Upper lobe of left lung (tissue), 6 donors: ENCODE measurements around the gene KARS1. TPM values are rescaled to one million over a fixed set of nuclear protein-coding genes. Genes with fewer than 3 reads are reported as not detected.

ENCODE experiments used
- ATAC-seq, 2 donors: fragments of 200-7000 bp; cut with Tn5 transposase; one replicate each; pipeline ENCODE4 v1.9.1; 2022; ENCODE audit warnings: mild to moderate bottlenecking in 2 of 2, moderate library complexity in 2 of 2; ENCODE audit not compliant: low FRiP score in 2 of 2
- DNase-seq, 2 donors: peaks; one replicate each; pipeline ENCODE4 v3.0.0-alpha.2; 2019 to 2020
- H3K27ac ChIP-seq, 4 donors: fragments of 200-600 bp; sonication (generic); one replicate each; pipeline ENCODE4 v1.5.1; 2016 to 2019
- H3K27me3 ChIP-seq, 4 donors: fragments of 200-600 bp; sonication (generic); one replicate each; pipeline ENCODE4 v1.5.1; 2017 to 2019
- H3K36me3 ChIP-seq, 4 donors: fragments of 200-600 bp; sonication (generic); one replicate each; pipeline ENCODE4 v1.5.1; 2016 to 2019
- H3K4me1 ChIP-seq, 4 donors: fragments of 200-600 bp; sonication (generic); one replicate each; pipeline ENCODE4 v1.5.1; 2018 to 2019
- H3K4me3 ChIP-seq, 4 donors: fragments of 200-600 bp; sonication (generic); one replicate each; pipeline ENCODE4 v1.5.1; 2017 to 2019; ENCODE audit warnings: mild to moderate bottlenecking in 2 of 4, moderate library complexity in 1 of 4
- H3K9me3 ChIP-seq, 4 donors: fragments of 200-600 bp; sonication (generic); one replicate each; pipeline ENCODE4 v1.5.1; 2018 to 2019
- EP300 ChIP-seq, 4 donors: sonication (generic); formaldehyde crosslinking; IDR thresholded peaks; one replicate each; pipeline ENCODE4 v1.5.1; 2017; ENCODE audit warnings: antibody characterized with exemption in 4 of 4, control low read depth in 2 of 4
- POLR2A ChIP-seq, 4 donors: fragments of 450-650 bp; IDR thresholded peaks; one replicate each; pipeline ENCODE4 v1.5.1; 2016 to 2017; ENCODE audit warnings: antibody characterized with exemption in 4 of 4, mild to moderate bottlenecking in 2 of 4
- POLR2AphosphoS5 ChIP-seq, 2 donors: sonication (generic); formaldehyde crosslinking; IDR thresholded peaks; one replicate each; pipeline ENCODE4 v1.5.1; 2017; ENCODE audit warnings: antibody characterized with exemption in 2 of 2
- WGBS, 2 donors: methylation state at CpG; one replicate each; pipeline ENCODE4 v1.1.5; 2017 to 2018; 5-methylcytosine and 5-hydroxymethylcytosine counted together
- total RNA-seq, 6 donors: library from RNA; depleted of rRNA in 4 of 6; stranded (reverse); fragments of >200 nt in 4 of 6; gene quantifications; one replicate each; pipeline versions ENCODE4 v1.1.0 to v1.2.1, GENCODE V29; 2016 to 2021
- TF ChIP-seq, protein P1 (sequence below), 6 experiments: fragments of 450-650 bp in 4 of 6; fragments of 200-600 bp in 2 of 6; sonication (generic) in 2 of 6; IDR thresholded peaks; one replicate each; pipeline ENCODE4 v1.5.1; 2016 to 2019; ENCODE audit warnings: antibody characterized with exemption in 6 of 6
- donor health status: DM: no; HTN: no; CAD: no; lungs with moderate emphysema.
- donor health status: DM: no; HTN: yes; CAD: no; lungs with severe emphysema.

The KARS1 gene
- total RNA-seq, 6 donors from 2014 or later = 59.4 to 94.2 (median 86.3) TPM

DNA sequence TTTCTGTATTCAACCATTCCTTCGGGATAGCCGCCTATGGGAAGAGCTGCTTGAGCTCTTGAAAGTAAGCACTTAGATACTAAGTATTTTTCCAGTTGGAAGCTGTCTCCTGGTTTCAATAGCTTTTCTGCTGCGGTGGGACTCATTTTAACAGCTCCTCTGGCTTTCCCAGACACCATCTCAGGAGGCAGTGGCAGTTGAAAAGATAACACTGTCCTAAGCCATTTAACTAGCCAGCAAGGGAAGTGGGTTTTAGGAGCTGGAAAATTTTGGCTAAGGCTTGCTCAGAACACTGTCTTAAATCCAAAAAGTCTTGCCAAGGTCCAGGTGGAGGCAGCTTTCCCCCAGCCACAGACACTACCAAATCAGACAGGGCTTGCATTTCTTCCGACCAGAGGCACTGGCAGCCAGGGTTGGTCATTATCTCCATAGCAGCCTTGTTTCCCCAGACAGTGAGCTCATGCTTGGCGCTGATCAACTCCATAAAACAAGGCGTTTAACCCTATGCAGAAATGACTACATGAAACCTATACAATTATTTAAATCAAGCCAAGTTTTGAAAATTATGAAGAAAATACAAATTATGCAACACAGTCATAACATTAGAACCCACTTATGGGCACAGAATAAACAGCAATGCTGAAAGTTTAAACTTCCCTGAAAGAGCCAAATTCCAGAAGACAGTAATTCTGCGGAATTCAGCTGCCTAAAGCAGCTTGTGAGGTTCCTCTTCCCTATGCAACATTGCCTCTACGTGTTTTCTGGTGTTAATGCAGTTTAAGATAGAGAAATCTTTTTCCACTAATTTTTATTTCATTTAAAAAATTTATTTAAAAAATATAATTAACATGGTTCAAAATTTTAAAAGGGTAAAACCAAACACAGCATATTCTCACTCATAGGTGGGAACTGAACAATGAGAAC is 56.3 kb downstream of the KARS1 start:
- peak overlapping the region in 2 of 4 donors; percentile 46 to 66 for H3K27ac ChIP-seq
- WGBS, 2 donors = 71 to 81% methylated on average over 8 of the region's 8 CpGs
- no peaks in the 10 kb centered on the region for H3K9me3 ChIP-seq
- no peaks in the 10 kb centered on the region for H3K27me3 ChIP-seq
- no peak overlapping the region for H3K4me3 ChIP-seq
- H3K36me3 ChIP-seq = peaks cover 0 to 8% (median 3%) of the 10 kb centered on the region in 4 donors
- TF ChIP-seq, protein P1, sequence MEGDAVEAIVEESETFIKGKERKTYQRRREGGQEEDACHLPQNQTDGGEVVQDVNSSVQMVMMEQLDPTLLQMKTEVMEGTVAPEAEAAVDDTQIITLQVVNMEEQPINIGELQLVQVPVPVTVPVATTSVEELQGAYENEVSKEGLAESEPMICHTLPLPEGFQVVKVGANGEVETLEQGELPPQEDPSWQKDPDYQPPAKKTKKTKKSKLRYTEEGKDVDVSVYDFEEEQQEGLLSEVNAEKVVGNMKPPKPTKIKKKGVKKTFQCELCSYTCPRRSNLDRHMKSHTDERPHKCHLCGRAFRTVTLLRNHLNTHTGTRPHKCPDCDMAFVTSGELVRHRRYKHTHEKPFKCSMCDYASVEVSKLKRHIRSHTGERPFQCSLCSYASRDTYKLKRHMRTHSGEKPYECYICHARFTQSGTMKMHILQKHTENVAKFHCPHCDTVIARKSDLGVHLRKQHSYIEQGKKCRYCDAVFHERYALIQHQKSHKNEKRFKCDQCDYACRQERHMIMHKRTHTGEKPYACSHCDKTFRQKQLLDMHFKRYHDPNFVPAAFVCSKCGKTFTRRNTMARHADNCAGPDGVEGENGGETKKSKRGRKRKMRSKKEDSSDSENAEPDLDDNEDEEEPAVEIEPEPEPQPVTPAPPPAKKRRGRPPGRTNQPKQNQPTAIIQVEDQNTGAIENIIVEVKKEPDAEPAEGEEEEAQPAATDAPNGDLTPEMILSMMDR (IDR thresholded peaks at IDR 0.05) = no peak
- no peak for TF ChIP-seq EP300 (IDR thresholded peaks at IDR 0.05)
- TF ChIP-seq POLR2A (IDR thresholded peaks at IDR 0.05) = no peak
- no peak for TF ChIP-seq POLR2AphosphoS5 (IDR thresholded peaks at IDR 0.05)
- peak; percentile 67 to 95 for ATAC-seq
- H3K4me1 ChIP-seq = no peaks in the 10 kb centered on the region
- no peak for DNase-seq

DNA sequence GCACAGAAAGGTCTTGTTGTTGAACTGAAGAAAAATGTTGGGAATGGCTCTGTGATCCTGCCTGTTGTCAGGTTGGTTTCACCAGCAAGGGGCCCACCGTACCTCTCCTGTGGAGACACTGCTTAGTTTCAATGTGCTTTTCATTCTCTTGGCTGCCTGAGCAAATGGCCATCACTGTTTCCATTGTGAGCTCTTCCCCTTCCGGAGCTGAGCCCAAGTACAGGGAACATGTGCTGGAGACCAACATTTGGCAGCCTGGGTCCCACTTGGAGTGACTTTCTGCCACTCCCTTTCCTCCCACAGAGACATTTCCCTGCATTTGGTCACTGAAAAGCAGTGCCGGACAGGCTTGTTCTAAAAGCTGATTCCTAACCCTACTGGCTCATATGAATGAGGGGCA is 58.2 kb downstream of the KARS1 start:
- DNase-seq (no peak), ATAC-seq (peak in 1 of 2 donors; percentile 64)
- H3K4me3 ChIP-seq = no peak overlapping the region
- no peaks in the 10 kb centered on the region for H3K9me3 ChIP-seq
- H3K27me3 ChIP-seq = no peaks in the 10 kb centered on the region
- H3K36me3 ChIP-seq = peaks cover 0 to 6% (median 2%) of the 10 kb centered on the region in 4 donors
- no peak for TF ChIP-seq EP300 (IDR thresholded peaks at IDR 0.05)
- TF ChIP-seq, protein P1 (IDR thresholded peaks at IDR 0.05) = no peak
- TF ChIP-seq POLR2AphosphoS5 (IDR thresholded peaks at IDR 0.05) = no peak
- no peak for TF ChIP-seq POLR2A (IDR thresholded peaks at IDR 0.05)
- H3K27ac ChIP-seq = no peak overlapping the region
- no peaks in the 10 kb centered on the region for H3K4me1 ChIP-seq
- WGBS, 2 donors = 68 to 87% methylated on average over 2 to 3 of the region's 3 CpGs

DNA sequence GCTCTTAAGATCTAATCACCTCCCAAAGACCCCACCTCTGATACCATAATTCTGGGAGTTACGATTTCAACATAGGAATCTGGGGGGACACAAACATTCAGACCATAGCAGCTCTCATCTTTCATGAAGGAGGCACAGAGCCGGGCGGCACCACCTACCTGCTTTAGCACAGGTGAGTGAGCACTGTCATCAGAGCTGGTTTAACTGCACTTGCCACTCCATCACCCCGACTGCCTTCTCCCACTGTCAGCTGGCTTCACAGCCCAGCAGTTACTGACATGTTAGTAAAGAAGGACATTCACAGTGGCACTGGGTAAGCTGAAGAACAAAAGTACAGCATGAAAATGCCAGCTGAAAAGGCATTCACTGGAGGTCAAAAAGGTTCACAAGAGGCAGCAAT is 58.7 kb downstream of the KARS1 start:
- Histone ChIP-seq H3K4me1 (no peaks in the 10 kb centered on the region), H3K27me3 (no peaks in the 10 kb centered on the region), H3K36me3 (peaks cover 0 to 6% (median 1%) of the 10 kb centered on the region in 4 donors), H3K27ac (no peak overlapping the region), H3K9me3 (no peaks in the 10 kb centered on the region), H3K4me3 (no peak overlapping the region)
- ATAC-seq (no peak), DNase-seq (no peak)
- 97 to 98% methylated on average over 4 of the region's 4 CpGs for WGBS, 2 donors
- TF ChIP-seq EP300 (IDR thresholded peaks at IDR 0.05) = no peak

DNA sequence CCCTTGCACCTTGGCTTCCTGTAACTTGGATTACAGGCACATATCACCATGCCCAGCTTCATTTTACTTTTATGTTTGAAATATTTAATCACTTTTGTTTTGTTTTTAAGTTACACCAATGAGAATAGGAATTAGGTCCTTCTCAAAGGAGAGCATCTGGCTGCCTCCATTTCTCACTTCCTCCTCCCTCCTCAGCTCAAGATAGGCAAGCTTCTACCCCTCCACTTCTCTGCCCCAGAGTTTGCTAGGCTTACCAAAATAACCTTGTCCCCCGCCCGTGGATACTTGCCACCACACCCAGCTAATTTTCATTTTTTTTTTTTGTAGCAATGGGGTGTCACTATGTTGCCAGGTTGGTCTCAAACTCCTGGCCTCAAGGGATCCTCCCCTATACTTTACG is 63.4 kb downstream of the KARS1 start:
- H3K4me1 ChIP-seq = no peaks in the 10 kb centered on the region
- TF ChIP-seq, protein P1 (IDR thresholded peaks at IDR 0.05) = no peak
- TF ChIP-seq POLR2A (IDR thresholded peaks at IDR 0.05) = no peak

DNA sequence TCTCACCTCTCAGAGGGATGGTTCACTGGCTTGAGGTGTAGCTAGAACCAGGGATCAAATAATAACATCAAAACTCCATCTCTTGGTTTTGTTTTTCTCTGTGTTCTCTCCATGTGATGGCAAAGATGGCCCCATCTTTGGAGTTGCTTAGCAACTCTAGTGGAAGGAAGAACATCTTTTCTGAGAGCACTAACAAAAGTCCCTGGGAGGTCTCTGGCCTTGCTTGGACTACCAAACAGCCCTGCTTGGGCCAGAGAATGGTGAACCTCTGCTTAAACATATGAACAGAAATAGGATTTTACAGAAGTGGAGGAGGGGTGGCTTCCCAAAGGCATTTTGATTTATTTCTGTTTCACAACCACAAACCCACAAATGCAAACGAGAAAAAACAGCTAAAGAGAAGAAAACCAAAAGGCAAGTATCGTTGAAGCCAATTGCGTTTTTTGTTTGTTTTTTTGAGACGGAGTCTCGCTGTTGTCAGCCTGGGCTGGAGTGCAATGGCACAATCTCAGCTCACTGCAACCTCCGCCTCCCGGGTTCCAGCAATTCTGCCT is 68.1 kb downstream of the KARS1 start:
- 65 to 88% methylated on average over 7 of the region's 7 CpGs for WGBS, 2 donors
- peaks cover 29 to 59% (median 52%) of the 10 kb centered on the region in 4 donors for H3K36me3 ChIP-seq
- H3K27me3 ChIP-seq = no peaks in the 10 kb centered on the region
- TF ChIP-seq POLR2AphosphoS5 (IDR thresholded peaks at IDR 0.05) = no peak
- TF ChIP-seq POLR2A (IDR thresholded peaks at IDR 0.05) = no peak
- TF ChIP-seq, protein P1 (IDR thresholded peaks at IDR 0.05) = no peak
- no peak for TF ChIP-seq EP300 (IDR thresholded peaks at IDR 0.05)
- DNase-seq (no peak), ATAC-seq (no peak)
- no peak overlapping the region for H3K27ac ChIP-seq
- H3K9me3 ChIP-seq = no peaks in the 10 kb centered on the region
- peaks cover 0 to 2% (median 0%) of the 10 kb centered on the region in 4 donors for H3K4me1 ChIP-seq
- H3K4me3 ChIP-seq = no peak overlapping the region

More for the DNA sequence above, 63.4 kb downstream of the KARS1 start:
- ATAC-seq (no peak), DNase-seq (no peak)
- peaks cover 1 to 15% (median 11%) of the 10 kb centered on the region in 4 donors for H3K36me3 ChIP-seq
- H3K4me3 ChIP-seq = no peak overlapping the region
- H3K9me3 ChIP-seq = no peaks in the 10 kb centered on the region
- WGBS, 2 donors = 79 to 81% methylated on average over 3 of the region's 3 CpGs
- H3K27ac ChIP-seq = no peak overlapping the region
- no peaks in the 10 kb centered on the region for H3K27me3 ChIP-seq
